Ovary (tissue), 3 donors: ENCODE data around the gene TENM3.

ENCODE experiments used
- CTCF ChIP-seq, 3 donors: fragments of 450-650 bp in 2 of 3; fragments of 200-600 bp in 1 of 3; IDR thresholded peaks; one replicate each; pipeline versions ENCODE4 v1.5.1 to v1.8.0; 2016 to 2022; ENCODE audit warnings: antibody characterized with exemption in 3 of 3, mild to moderate bottlenecking in 1 of 3
- EP300 ChIP-seq: sonication (generic); formaldehyde crosslinking; IDR thresholded peaks from one replicate; pipeline ENCODE4 v1.6.1; 2017; ENCODE audit warnings: antibody characterized with exemption
- POLR2A ChIP-seq: fragments of 450-650 bp; IDR thresholded peaks from one replicate; pipeline ENCODE4 v1.6.1; 2017; ENCODE audit warnings: antibody characterized with exemption, mild to moderate bottlenecking, moderate library complexity
- donor health status: DM: no; HTN: no; CAD: no.

DNA sequence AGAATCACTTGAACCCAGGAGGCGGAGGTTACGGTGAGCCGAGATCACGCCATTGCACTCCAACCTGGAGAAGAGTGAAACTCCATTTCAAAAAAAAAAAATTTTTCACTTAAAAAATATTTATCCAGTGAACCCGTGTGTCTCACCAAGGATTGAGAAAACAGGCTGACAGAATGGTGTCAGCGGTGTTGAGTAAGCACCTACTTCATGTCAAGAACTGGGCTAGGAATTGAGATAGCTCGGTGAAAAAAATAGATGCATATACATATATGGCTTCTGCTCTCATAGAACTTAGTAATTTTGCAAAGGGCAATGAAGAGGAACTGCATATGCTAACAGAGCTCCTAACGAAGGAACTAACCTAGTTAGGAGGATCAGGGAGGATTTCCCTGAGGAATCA, 297.3 kb downstream of the TENM3 start:
- no peak for TF ChIP-seq CTCF (IDR thresholded peaks at IDR 0.05)
- no peak for TF ChIP-seq POLR2A
- no peak for TF ChIP-seq EP300
